B cell (primary cell): ENCODE data around the gene KIF23. TPM values are rescaled to one million over a fixed set of nuclear protein-coding genes. Genes with fewer than 3 reads are reported as not detected.

Experiments
- ATAC-seq: fragments of 200-7000 bp; cut with Tn5 transposase; one replicate; pipeline ENCODE4 v1.10.0; 2021; ENCODE audit warnings: low read depth, mild to moderate bottlenecking, moderate number of reproducible peaks, moderate library complexity
- CTCF ChIA-PET: fragments of 350-600 bp; sonication (Branson Sonifier 250); formaldehyde crosslinking; loops from one replicate; lab custom pipeline; 2021; ENCODE audit warnings: antibody characterized with exemption, inconsistent platforms; lab: Charles Lee
- POLR2A ChIA-PET: fragments of 350-600 bp; sonication (Branson Sonifier 250); formaldehyde crosslinking; loops from one replicate; lab custom pipeline; 2021; ENCODE audit warnings: antibody characterized with exemption; lab: Charles Lee
- DNase-seq: peaks from one replicate; pipeline ENCODE4 v3.0.0; 2013
- H2AFZ ChIP-seq: 2 replicates; pipeline ENCODE4 v1.6.1; 2012; ENCODE audit warnings: mild to moderate bottlenecking, low read depth, low read length; ENCODE audit not compliant: insufficient read depth, poor library complexity, severe bottlenecking
- H3K27ac ChIP-seq, 2 donors: 1 replicate in 1 of 2; 2 replicates in 1 of 2; pipeline ENCODE4 v1.5.1; 2012 to 2013; ENCODE audit warnings: low read length in 2 of 2, mild to moderate bottlenecking in 2 of 2, moderate library complexity in 1 of 2
- H3K27me3 ChIP-seq, 4 experiments: fragments of 200-600 bp in 1 of 4; sonication (generic) in 1 of 4; replicated peaks in 1 of 4; 1 replicate in 2 of 4; 2 replicates in 2 of 4; pipeline versions ENCODE4 v1.6.1 to v1.7.0; 2013 to 2016; ENCODE audit warnings: low read length in 3 of 4, mild to moderate bottlenecking in 2 of 4, mixed read lengths in 1 of 4, moderate library complexity in 1 of 4; ENCODE audit not compliant: insufficient read depth in 4 of 4, control insufficient read depth in 3 of 4; ENCODE audit errors: control extremely low read depth in 1 of 4
- H3K36me3 ChIP-seq, 2 experiments: replicated peaks in 1 of 2; 1 replicate in 1 of 2; 2 replicates in 1 of 2; pipeline versions ENCODE4 v1.6.1 to v1.7.1; 2013; ENCODE audit warnings: low read length in 1 of 2; ENCODE audit not compliant: insufficient read depth in 2 of 2, control insufficient read depth in 1 of 2; ENCODE audit errors: control extremely low read depth in 1 of 2, extremely low read depth in 1 of 2
- H3K4me1 ChIP-seq, 2 donors: fragments of 200-600 bp in 1 of 2; sonication (generic) in 1 of 2; 1 replicate in 1 of 2; 2 replicates in 1 of 2; pipeline versions ENCODE4 v1.5.1 to v1.6.1; 2013 to 2017; ENCODE audit warnings: low read length in 2 of 2; ENCODE audit not compliant: control insufficient read depth in 2 of 2, insufficient read depth in 2 of 2
- H3K4me2 ChIP-seq: replicated peaks from 2 replicates; pipeline ENCODE3; 2012; ENCODE audit warnings: mild to moderate bottlenecking, low read depth, low read length; ENCODE audit not compliant: poor library complexity, severe bottlenecking
- H3K4me3 ChIP-seq, 5 experiments: fragments of 200-600 bp in 1 of 5; sonication (generic) in 1 of 5; 1 replicate in 3 of 5; 2 replicates in 2 of 5; pipeline versions ENCODE4 v1.5.1 to v1.7.0; 2011 to 2016; ENCODE audit warnings: low read length in 4 of 5, mild to moderate bottlenecking in 4 of 5, low read depth in 2 of 5, control low read depth in 1 of 5, moderate library complexity in 1 of 5; ENCODE audit not compliant: insufficient read depth in 1 of 5; ENCODE audit errors: control extremely low read depth in 1 of 5, extremely low read depth in 1 of 5
- H3K79me2 ChIP-seq: fragments of 200-600 bp; sonication (generic); one replicate; pipeline ENCODE4 v1.6.0; 2016; ENCODE audit warnings: low read length; ENCODE audit not compliant: control insufficient read depth, insufficient read depth
- H3K9ac ChIP-seq: fragments of 200-600 bp; sonication (generic); 2 replicates; pipeline ENCODE4 v1.6.1; 2017; ENCODE audit warnings: mild to moderate bottlenecking, low read length, moderate library complexity
- H3K9me3 ChIP-seq, 3 donors: one replicate each; pipeline versions ENCODE4 v1.6.1 to v1.7.1; 2013; ENCODE audit warnings: low read length in 2 of 3; ENCODE audit not compliant: control insufficient read depth in 2 of 3, insufficient read depth in 1 of 3; ENCODE audit errors: control extremely low read depth in 1 of 3
- H4K20me1 ChIP-seq: 2 replicates; pipeline ENCODE4 v1.6.0; 2012; ENCODE audit warnings: mild to moderate bottlenecking, low read length; ENCODE audit not compliant: insufficient read depth, control insufficient read depth, poor library complexity, severe bottlenecking
- H3K27ac Mint-ChIP-seq: one replicate; pipeline ENCODE4 v1.8.0; 2021; ENCODE audit warnings: mixed read lengths
- H3K27me3 Mint-ChIP-seq: one replicate; pipeline ENCODE4 v1.8.0; 2021; ENCODE audit warnings: mixed read lengths
- H3K4me1 Mint-ChIP-seq: one replicate; pipeline ENCODE4 v1.8.0; 2021; ENCODE audit warnings: mixed read lengths
- H3K4me3 Mint-ChIP-seq: one replicate; pipeline ENCODE4 v1.8.0; 2021; ENCODE audit warnings: mixed read lengths
- H3K9me3 Mint-ChIP-seq: one replicate; pipeline ENCODE4 v1.8.0; 2022; ENCODE audit warnings: mixed read lengths; ENCODE audit not compliant: insufficient read depth
- EZH2 ChIP-seq: IDR thresholded peaks from 2 replicates; pipeline ENCODE4 v1.6.1; 2012; ENCODE audit warnings: borderline replicate concordance, low read depth, mild to moderate bottlenecking, moderate library complexity, low read length; ENCODE audit not compliant: insufficient read depth, poor library complexity, severe bottlenecking
- WGBS: methylation state at CpG from one replicate; pipeline ENCODE4 v1.1.5; 2013; ENCODE audit warnings: missing lambda C conversion rate; ENCODE audit not compliant: insufficient coverage; 5-methylcytosine and 5-hydroxymethylcytosine counted together
- intact Hi-C: fragments of 100-400 bp; cut with micrococcal nuclease; formaldehyde crosslinking; loops from one replicate; pipeline ENCODE4 v1.10.0; 2022
- polyA plus RNA-seq: library from polyadenylated mRNA; depleted of rRNA; stranded (reverse); fragments of >200 nt; gene quantifications from 2 replicates; pipeline ENCODE4 v1.2.3, GENCODE V29; 2012
- total RNA-seq, 2 donors: library from RNA; stranded (reverse); fragments of 120-200 nt in 1 of 2; gene quantifications; 1 replicate in 1 of 2; 2 replicates in 1 of 2; pipeline versions ENCODE4 v1.2.3 to v1.2.4, GENCODE V29; 2013 to 2022
- TF ChIP-seq, protein P1 (sequence below): fragments of 200-600 bp; IDR thresholded peaks from one replicate; pipeline ENCODE4 v1.8.0; 2022; ENCODE audit warnings: antibody characterized with exemption, mild to moderate bottlenecking

Gene KIF23
- total and polyA plus RNA-seq, 2 donors (not counting 1 experiment from before 2014, with no cell fraction given): 0.30 to 0.34 TPM

DNA sequence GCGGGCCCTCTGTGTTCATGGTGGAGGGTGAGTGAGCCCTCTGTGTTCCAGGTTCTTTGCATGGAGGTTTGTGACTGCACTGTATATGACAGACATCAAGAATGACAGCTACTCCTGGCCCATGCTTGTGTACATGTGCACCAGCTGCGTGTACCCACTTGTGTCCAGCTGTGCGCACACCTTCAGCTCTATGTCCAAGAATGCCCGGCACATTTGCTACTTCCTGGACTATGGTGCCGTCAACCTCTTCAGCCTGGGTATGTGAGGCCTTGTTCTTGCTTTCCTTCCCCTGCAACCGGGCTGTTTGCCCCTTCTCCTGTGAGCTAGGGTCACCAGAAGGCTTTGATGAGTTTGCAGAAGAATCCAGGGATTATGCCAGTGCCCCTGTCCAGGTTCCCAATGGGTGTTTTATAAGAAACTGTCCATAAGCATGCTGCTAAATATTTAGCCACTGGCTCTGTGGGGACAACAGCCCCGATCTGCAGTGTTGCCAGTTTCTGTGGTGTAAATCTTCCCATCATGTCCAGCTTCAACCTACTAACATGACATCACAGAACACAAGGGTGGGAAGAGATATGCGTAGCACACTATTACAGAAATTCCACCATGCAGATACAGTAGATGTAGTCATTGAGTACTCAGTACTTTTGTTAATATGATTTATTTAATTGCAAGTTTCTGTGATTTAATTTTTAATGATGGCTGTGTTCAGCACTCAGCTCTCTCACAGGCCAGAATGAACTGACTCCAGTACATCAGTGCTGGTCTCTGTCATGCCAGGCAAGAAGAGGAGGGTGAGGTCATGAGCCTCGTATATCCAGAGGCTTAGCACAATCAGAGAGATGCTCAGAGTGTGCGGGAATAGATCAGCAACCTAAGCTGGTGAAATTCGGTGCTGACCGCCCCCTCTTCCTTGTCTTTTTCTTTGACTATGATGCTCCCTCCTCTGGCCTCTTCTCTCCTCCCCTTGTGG lies 29.2 kb upstream of the KIF23 start:
- no peak for ATAC-seq
- H3K9me3 Mint-ChIP-seq: no peaks in the 10 kb centered on the region
- intact Hi-C loops: no loop called here

DNA sequence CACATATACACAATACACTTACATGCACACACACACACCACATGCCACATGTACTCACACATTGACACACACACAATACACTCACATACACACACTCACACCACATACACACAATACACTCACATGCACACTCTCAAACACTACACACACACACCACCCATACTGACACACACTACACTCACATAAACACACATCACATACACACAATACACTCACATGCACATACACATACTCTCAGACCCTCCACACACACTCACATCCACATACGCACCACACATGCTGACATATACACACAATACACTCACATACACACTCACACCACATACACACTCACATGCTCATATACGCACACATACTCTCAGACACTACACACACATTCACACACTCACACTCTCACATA lies 28.3 kb upstream of the KIF23 start:
- no peaks in the 10 kb centered on the region for H3K79me2 ChIP-seq
- no peaks in the 10 kb centered on the region for H3K9me3 ChIP-seq
- no peaks in the 10 kb centered on the region for H3K4me1 ChIP-seq
- TF ChIP-seq, protein P1, sequence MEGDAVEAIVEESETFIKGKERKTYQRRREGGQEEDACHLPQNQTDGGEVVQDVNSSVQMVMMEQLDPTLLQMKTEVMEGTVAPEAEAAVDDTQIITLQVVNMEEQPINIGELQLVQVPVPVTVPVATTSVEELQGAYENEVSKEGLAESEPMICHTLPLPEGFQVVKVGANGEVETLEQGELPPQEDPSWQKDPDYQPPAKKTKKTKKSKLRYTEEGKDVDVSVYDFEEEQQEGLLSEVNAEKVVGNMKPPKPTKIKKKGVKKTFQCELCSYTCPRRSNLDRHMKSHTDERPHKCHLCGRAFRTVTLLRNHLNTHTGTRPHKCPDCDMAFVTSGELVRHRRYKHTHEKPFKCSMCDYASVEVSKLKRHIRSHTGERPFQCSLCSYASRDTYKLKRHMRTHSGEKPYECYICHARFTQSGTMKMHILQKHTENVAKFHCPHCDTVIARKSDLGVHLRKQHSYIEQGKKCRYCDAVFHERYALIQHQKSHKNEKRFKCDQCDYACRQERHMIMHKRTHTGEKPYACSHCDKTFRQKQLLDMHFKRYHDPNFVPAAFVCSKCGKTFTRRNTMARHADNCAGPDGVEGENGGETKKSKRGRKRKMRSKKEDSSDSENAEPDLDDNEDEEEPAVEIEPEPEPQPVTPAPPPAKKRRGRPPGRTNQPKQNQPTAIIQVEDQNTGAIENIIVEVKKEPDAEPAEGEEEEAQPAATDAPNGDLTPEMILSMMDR: no peak
- TF ChIP-seq EZH2: no peak
- H2AFZ ChIP-seq: no peak overlapping the region
- H3K4me2 ChIP-seq: no peak overlapping the region
- 96% methylated on average over 2 of the region's 2 CpGs for WGBS
- H3K4me3 ChIP-seq: no peak overlapping the region
- H3K27ac Mint-ChIP-seq: no peak overlapping the region
- ChIA-PET CTCF (no interaction called here), POLR2A (no interaction called here)
- ATAC-seq (no peak), DNase-seq (no peak)
- intact Hi-C loops: no loop called here
- H3K27me3 ChIP-seq: no peaks in the 10 kb centered on the region
- H3K27ac ChIP-seq: no peak overlapping the region
- no peaks in the 10 kb centered on the region for H3K36me3 ChIP-seq
- H3K4me1 Mint-ChIP-seq: no peaks in the 10 kb centered on the region
- no peak overlapping the region for H3K9ac ChIP-seq
- H3K4me3 Mint-ChIP-seq: no peak overlapping the region
- no peaks in the 10 kb centered on the region for H3K9me3 Mint-ChIP-seq
- H4K20me1 ChIP-seq: no peaks in the 10 kb centered on the region
- H3K27me3 Mint-ChIP-seq: no peaks in the 10 kb centered on the region

More for the DNA sequence above, 29.2 kb upstream of the KIF23 start:
- H3K4me1 ChIP-seq: no peaks in the 10 kb centered on the region
- H3K79me2 ChIP-seq: no peaks in the 10 kb centered on the region
- H3K4me2 ChIP-seq: no peak overlapping the region
- H3K36me3 ChIP-seq: no peaks in the 10 kb centered on the region
- no peak for DNase-seq
- Mint-ChIP-seq H3K27me3 (peaks cover 5% of the 10 kb centered on the region), H3K4me3 (no peak overlapping the region), H3K27ac (no peak overlapping the region), H3K4me1 (no peaks in the 10 kb centered on the region)
- no peak overlapping the region for H3K4me3 ChIP-seq
- ChIA-PET POLR2A (no interaction called here), CTCF (interaction anchor here (1.3 kb wide), 1 partner anchor 9 kb away, joined by 3 read pairs; no protein-coding TSS in a partner anchor)
- H2AFZ ChIP-seq: no peak overlapping the region
- TF ChIP-seq, protein P1: no peak
- no peak for TF ChIP-seq EZH2
- H3K27ac ChIP-seq: no peak overlapping the region
- 100% methylated on average over 6 of the region's 12 CpGs for WGBS
- no peak overlapping the region for H3K9ac ChIP-seq
- no peaks in the 10 kb centered on the region for H3K27me3 ChIP-seq
- no peaks in the 10 kb centered on the region for H4K20me1 ChIP-seq
- H3K9me3 ChIP-seq: no peaks in the 10 kb centered on the region
